GM23248 (cell line): ENCODE measurements around the gene ADGRD1.

ENCODE experiments used
- EZH2 ChIP-seq: fragments of 200-600 bp; sonication (generic); IDR thresholded peaks from 2 replicates; pipeline ENCODE4 v1.6.1; 2018; ENCODE audit warnings: antibody characterized with exemption, mild to moderate bottlenecking; ENCODE audit not compliant: insufficient read depth, poor library complexity, severe bottlenecking
- EZH2phosphoT487 ChIP-seq: fragments of 200-600 bp; sonication (generic); IDR thresholded peaks from 2 replicates; pipeline ENCODE4 v1.6.1; 2018; ENCODE audit warnings: antibody characterized with exemption, moderate library complexity, mild to moderate bottlenecking, low read depth; ENCODE audit not compliant: insufficient read depth

DNA sequence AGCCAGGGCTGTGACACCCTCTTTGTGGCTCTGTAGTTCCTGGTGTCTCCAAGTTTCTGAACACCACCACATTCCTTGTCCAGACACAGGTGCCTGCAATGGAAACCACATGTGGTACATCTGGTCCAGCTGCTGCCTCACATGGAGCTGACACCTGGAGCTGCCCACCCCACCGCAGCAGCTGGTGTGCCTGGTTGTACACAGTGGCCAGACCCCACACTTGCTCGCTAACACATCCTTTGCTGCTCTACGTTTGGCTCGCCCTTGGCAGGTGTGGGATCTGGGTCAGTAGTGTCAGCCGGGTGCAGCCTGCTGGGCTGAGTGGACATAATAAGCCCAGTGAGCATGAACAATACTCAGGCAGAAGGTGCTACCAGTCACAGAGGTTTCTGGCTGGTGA lies 198.9 kb downstream of the ADGRD1 start:
- no peak for TF ChIP-seq EZH2
- no peak for TF ChIP-seq EZH2phosphoT487
